ENCODE results near the gene CLEC19A. TPM values are rescaled to one million over a fixed set of nuclear protein-coding genes. Genes with fewer than 3 reads are reported as not detected.

The CLEC19A gene
- total RNA-seq, 1 experiment from 2014 or later, result 0.09 TPM

GRCh38 chr16:19287241-19287640 is 1.7 kb downstream of the CLEC19A start:
- POLR2A ChIA-PET, result no interaction called here
- H3K36me3 Mint-ChIP-seq, result no peaks in the 10 kb centered on the region
- peak overlapping the region; percentile 36; the same call in 1 of the 2 replicates for H3K27ac Mint-ChIP-seq
- no peak overlapping the region for H3K4me3 Mint-ChIP-seq
- H3K27me3 Mint-ChIP-seq (ENCODE audit: low read depth), result no peaks in the 10 kb centered on the region; the same call in 1 of the 2 replicates
- no peak for DNase-seq (ENCODE audit: low spot score)
- H3K4me1 Mint-ChIP-seq, result peaks cover 64% of the 10 kb centered on the region
- 0 out of 2 replicates have a peak, but pooled peaks have one; percentile 16 for ATAC-seq
- TF ChIP-seq TEAD1 (CRISPR knock-in tag; IDR thresholded peaks at IDR 0.05), result peak; percentile 19; the same call in 1 of the 2 replicates
- no peak for TF ChIP-seq MXD4 (CRISPR knock-in tag; IDR thresholded peaks at IDR 0.05; ENCODE audit: borderline replicate concordance)
- peaks cover 17% of the 10 kb centered on the region for H3K9me3 Mint-ChIP-seq
- CTCF ChIA-PET, result interaction anchor here (0.6 to 1.7 kb wide), 10 partner anchors 9 to 124 kb away, joined by 3 to 8 read pairs (median 4); no protein-coding TSS in a partner anchor

GRCh38 chr16:19288872-19289799 is 3.6 kb downstream of the CLEC19A start:
- Mint-ChIP-seq H3K27me3 (ENCODE audit: low read depth) (peaks cover 4% of the 10 kb centered on the region; the same call in 1 of the 2 replicates), H3K4me1 (peaks cover 64% of the 10 kb centered on the region), H3K27ac (no peak overlapping the region), H3K9me3 (peaks cover 6% of the 10 kb centered on the region; the same call in 1 of the 2 replicates), H3K4me3 (no peak overlapping the region), H3K36me3 (no peaks in the 10 kb centered on the region)
- TF ChIP-seq GTF2I (CRISPR knock-in tag; conservative IDR thresholded peaks at IDR 0.05) (peak; percentile 60; the same call in 1 of the 2 replicates), ZNF232 (CRISPR knock-in tag; IDR thresholded peaks at IDR 0.05) (no peak)
- POLR2A ChIA-PET, result interaction anchor here (0.6 kb wide), 1 partner anchor 131 kb away, joined by 4 read pairs; no protein-coding TSS in a partner anchor
- CTCF ChIA-PET, result no interaction called here
- DNase-seq (ENCODE audit: low spot score) (no peak), ATAC-seq (no peak)

DNA sequence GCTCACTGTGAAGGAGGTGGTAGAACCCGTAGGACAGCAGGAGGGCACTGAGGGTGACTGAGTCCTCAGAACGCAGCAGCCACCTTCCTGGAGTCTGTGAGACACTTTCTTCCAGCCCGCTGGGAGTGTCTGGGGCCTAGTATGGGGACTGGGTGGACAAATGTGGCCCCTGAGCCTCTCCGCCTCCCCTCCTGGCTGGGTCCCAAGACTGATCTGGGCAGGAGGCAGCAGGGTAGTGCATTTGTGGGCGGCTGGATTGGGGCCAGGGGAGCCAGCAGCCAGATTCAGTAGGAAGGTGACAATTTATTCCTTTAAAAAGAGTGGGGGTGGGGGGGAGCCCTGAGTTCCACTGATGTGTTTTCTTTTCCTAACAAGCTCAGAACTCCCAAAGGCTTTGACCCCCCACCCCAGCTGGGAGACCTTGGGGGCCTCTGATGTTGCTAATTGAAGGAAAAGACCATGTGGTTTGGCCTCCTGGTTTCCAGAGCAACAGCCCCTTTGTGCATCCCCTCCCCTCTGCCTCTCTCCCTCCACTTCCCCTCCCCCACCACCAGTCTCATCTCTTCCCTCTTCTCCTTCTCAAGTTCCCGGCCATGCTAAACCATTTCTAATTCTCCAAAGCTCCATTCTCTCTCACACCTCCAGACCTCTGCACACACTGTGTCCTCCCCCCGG is 4.4 kb downstream of the CLEC19A start:
- ChIA-PET POLR2A (interaction anchor here (0.6 kb wide), 1 partner anchor 130 kb away, joined by 4 read pairs; no protein-coding TSS in a partner anchor), CTCF (no interaction called here)
- H3K9me3 Mint-ChIP-seq, result peaks cover 6% of the 10 kb centered on the region; the same call in 1 of the 2 replicates
- no peak overlapping the region for H3K4me3 Mint-ChIP-seq
- DNase-seq (ENCODE audit: low spot score), result peak; percentile 35
- peaks cover 68% of the 10 kb centered on the region for H3K4me1 Mint-ChIP-seq
- peak; percentile 52 for ATAC-seq
- H3K27ac Mint-ChIP-seq, result peak overlapping the region; percentile 12; the same call in 1 of the 2 replicates
- H3K27me3 Mint-ChIP-seq (ENCODE audit: low read depth), result peaks cover 4% of the 10 kb centered on the region; the same call in 1 of the 2 replicates
- TF ChIP-seq PRRX2 (CRISPR knock-in tag; IDR thresholded peaks at IDR 0.05) (no peak), MYBL2 (CRISPR knock-in tag; IDR thresholded peaks at IDR 0.05) (no peak), CREB1 (CRISPR knock-in tag; IDR thresholded peaks at IDR 0.05) (no peak), ESRRA (CRISPR knock-in tag; IDR thresholded peaks at IDR 0.05; ENCODE audit: borderline replicate concordance) (no peak), RORB (CRISPR knock-in tag; IDR thresholded peaks at IDR 0.05) (no peak), FOXP4 (CRISPR knock-in tag; IDR thresholded peaks at IDR 0.05) (no peak), ARID4B (CRISPR knock-in tag; IDR thresholded peaks at IDR 0.05; ENCODE audit: borderline replicate concordance) (no peak), FOXK1 (CRISPR knock-in tag; IDR thresholded peaks at IDR 0.05) (no peak), GTF2I (CRISPR knock-in tag; conservative IDR thresholded peaks at IDR 0.05) (no peak), ZNF138 (CRISPR knock-in tag; conservative IDR thresholded peaks at IDR 0.05) (no peak)
- TF ChIP-seq, protein P1, sequence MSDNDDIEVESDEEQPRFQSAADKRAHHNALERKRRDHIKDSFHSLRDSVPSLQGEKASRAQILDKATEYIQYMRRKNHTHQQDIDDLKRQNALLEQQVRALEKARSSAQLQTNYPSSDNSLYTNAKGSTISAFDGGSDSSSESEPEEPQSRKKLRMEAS (CRISPR knock-in tag; IDR thresholded peaks at IDR 0.05), result no peak
- TF ChIP-seq, protein P2, sequence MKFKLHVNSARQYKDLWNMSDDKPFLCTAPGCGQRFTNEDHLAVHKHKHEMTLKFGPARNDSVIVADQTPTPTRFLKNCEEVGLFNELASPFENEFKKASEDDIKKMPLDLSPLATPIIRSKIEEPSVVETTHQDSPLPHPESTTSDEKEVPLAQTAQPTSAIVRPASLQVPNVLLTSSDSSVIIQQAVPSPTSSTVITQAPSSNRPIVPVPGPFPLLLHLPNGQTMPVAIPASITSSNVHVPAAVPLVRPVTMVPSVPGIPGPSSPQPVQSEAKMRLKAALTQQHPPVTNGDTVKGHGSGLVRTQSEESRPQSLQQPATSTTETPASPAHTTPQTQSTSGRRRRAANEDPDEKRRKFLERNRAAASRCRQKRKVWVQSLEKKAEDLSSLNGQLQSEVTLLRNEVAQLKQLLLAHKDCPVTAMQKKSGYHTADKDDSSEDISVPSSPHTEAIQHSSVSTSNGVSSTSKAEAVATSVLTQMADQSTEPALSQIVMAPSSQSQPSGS (CRISPR knock-in tag; IDR thresholded peaks at IDR 0.05; ENCODE audit: borderline replicate concordance, low read depth), result no peak
- TF ChIP-seq, protein P3, sequence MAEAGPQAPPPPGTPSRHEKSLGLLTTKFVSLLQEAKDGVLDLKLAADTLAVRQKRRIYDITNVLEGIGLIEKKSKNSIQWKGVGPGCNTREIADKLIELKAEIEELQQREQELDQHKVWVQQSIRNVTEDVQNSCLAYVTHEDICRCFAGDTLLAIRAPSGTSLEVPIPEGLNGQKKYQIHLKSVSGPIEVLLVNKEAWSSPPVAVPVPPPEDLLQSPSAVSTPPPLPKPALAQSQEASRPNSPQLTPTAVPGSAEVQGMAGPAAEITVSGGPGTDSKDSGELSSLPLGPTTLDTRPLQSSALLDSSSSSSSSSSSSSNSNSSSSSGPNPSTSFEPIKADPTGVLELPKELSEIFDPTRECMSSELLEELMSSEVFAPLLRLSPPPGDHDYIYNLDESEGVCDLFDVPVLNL (CRISPR knock-in tag; IDR thresholded peaks at IDR 0.05; ENCODE audit: borderline replicate concordance, low read depth), result no peak
- no peaks in the 10 kb centered on the region for H3K36me3 Mint-ChIP-seq
